Activated CD8-positive, alpha-beta T cell treated with anti-CD3 and anti-CD28 coated beads for 36 hours (primary cell): ENCODE results near the gene CYP1A1. TPM values are rescaled to one million over a fixed set of nuclear protein-coding genes. Genes with fewer than 3 reads are reported as not detected.

Experiments used
- ATAC-seq: fragments of 200-7000 bp; cut with Tn5 transposase; one replicate; pipeline ENCODE4 v1.10.0; 2021; ENCODE audit warnings: mild to moderate bottlenecking, moderate library complexity
- CTCF ChIA-PET: fragments of 350-600 bp; sonication (Branson Sonifier 250); formaldehyde crosslinking; loops from one replicate; lab custom pipeline; 2021; ENCODE audit warnings: antibody characterized with exemption; lab: Charles Lee
- POLR2A ChIA-PET: fragments of 350-600 bp; sonication (Branson Sonifier 250); formaldehyde crosslinking; loops from one replicate; lab custom pipeline; 2021; ENCODE audit warnings: antibody characterized with exemption; lab: Charles Lee
- DNase-seq: peaks from one replicate; pipeline ENCODE4 v3.0.0-alpha.2; 2020
- H3K27ac Mint-ChIP-seq: one replicate; pipeline ENCODE4 v1.8.0; 2021; ENCODE audit warnings: mild to moderate bottlenecking, mixed read lengths
- H3K27me3 Mint-ChIP-seq: one replicate; pipeline ENCODE4 v1.8.0; 2021; ENCODE audit warnings: mixed read lengths
- H3K36me3 Mint-ChIP-seq: one replicate; pipeline ENCODE4 v1.8.0; 2021; ENCODE audit warnings: low read depth, mixed read lengths
- H3K4me1 Mint-ChIP-seq: one replicate; pipeline ENCODE4 v1.8.0; 2021; ENCODE audit warnings: low read depth, mixed read lengths
- H3K4me3 Mint-ChIP-seq: one replicate; pipeline ENCODE4 v1.8.0; 2021; ENCODE audit warnings: mild to moderate bottlenecking, moderate library complexity, mixed read lengths
- H3K9me3 Mint-ChIP-seq: one replicate; pipeline ENCODE4 v1.8.0; 2021; ENCODE audit warnings: mixed read lengths
- intact Hi-C: fragments of 100-400 bp; cut with micrococcal nuclease; formaldehyde crosslinking; loops from one replicate; pipeline ENCODE4 v1.10.0; 2022
- total RNA-seq, 2 experiments: library from RNA; stranded (reverse); gene quantifications; one replicate each; pipeline ENCODE4 v1.2.3, GENCODE V29; 2021
- TF ChIP-seq, protein P1 (sequence below): fragments of 200-600 bp; IDR thresholded peaks from one replicate; pipeline ENCODE4 v1.8.0; 2022; ENCODE audit warnings: antibody characterized with exemption, mild to moderate bottlenecking

The CYP1A1 gene
- total RNA-seq, 2 experiments from 2014 or later, result 4.3 to 4.9 TPM

DNA sequence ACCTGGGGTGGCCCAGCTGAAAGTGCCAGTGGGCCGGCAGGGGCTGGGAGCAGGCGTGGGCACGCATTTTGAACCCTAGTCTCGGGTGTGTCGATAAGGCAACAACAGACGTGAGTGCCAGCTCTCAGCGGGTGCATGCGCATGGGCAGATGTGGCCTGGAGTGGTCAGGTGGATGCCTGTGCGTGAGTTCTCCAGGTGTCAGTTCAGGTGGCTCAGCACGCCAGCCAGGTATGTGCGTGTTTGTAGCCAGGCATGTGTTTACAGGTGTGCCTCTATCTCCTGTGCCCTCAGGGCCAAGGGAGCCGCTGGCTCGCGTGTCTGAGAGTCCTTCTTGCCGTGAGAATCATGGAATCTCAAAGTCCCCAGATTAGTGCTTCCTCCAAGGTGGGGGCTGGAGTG lies 38.1 kb upstream of the CYP1A1 start:
- TF ChIP-seq, protein P1, sequence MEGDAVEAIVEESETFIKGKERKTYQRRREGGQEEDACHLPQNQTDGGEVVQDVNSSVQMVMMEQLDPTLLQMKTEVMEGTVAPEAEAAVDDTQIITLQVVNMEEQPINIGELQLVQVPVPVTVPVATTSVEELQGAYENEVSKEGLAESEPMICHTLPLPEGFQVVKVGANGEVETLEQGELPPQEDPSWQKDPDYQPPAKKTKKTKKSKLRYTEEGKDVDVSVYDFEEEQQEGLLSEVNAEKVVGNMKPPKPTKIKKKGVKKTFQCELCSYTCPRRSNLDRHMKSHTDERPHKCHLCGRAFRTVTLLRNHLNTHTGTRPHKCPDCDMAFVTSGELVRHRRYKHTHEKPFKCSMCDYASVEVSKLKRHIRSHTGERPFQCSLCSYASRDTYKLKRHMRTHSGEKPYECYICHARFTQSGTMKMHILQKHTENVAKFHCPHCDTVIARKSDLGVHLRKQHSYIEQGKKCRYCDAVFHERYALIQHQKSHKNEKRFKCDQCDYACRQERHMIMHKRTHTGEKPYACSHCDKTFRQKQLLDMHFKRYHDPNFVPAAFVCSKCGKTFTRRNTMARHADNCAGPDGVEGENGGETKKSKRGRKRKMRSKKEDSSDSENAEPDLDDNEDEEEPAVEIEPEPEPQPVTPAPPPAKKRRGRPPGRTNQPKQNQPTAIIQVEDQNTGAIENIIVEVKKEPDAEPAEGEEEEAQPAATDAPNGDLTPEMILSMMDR, result no peak
- intact Hi-C loops, result no loop called here
- no peak for ATAC-seq
- POLR2A ChIA-PET, result interaction anchor here (0.6 to 1.2 kb wide), 3 partner anchors 48 to 171 kb away, joined by 3 to 4 read pairs (median 3); no protein-coding TSS in a partner anchor
- no peaks in the 10 kb centered on the region for H3K36me3 Mint-ChIP-seq
- CTCF ChIA-PET, result interaction anchor here (0.9 to 30.3 kb wide), 6 partner anchors 8 to 388 kb away, joined by 3 to 1327 read pairs (median 6); partner anchors contain the start of gene CSK
- H3K27me3 Mint-ChIP-seq, result peaks cover 2% of the 10 kb centered on the region
- DNase-seq, result no peak
- H3K27ac Mint-ChIP-seq, result no peak overlapping the region
- H3K4me3 Mint-ChIP-seq, result no peak overlapping the region
- no peaks in the 10 kb centered on the region for H3K9me3 Mint-ChIP-seq
- H3K4me1 Mint-ChIP-seq, result peaks cover 12% of the 10 kb centered on the region

DNA sequence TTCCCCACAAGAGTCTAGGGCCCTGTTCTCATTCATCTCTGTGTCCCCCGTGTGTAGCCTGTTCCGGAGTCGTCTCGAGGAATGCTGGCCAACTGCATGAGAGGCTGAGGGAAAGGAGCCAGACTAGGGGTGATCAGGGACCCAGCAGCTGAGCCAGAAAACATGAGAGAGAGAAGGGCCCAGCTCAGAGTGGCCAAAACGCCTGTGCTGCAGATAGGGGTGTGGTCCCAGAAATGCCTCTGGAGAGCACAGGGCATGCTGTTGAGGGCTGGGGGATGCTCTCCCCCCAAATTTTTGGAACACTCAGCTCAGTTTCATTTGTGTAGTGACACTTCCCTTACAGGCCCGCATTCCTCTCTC lies 37.4 kb upstream of the CYP1A1 start:
- DNase-seq, result no peak
- Mint-ChIP-seq H3K27ac (peak overlapping the region; percentile 42), H3K9me3 (no peaks in the 10 kb centered on the region), H3K4me1 (peaks cover 12% of the 10 kb centered on the region), H3K36me3 (no peaks in the 10 kb centered on the region), H3K27me3 (peaks cover 2% of the 10 kb centered on the region), H3K4me3 (no peak overlapping the region)
- ATAC-seq, result no peak
- ChIA-PET POLR2A (interaction anchor here (0.6 to 1.2 kb wide), 5 partner anchors 17 to 183 kb away, joined by 3 to 4 read pairs (median 3); no protein-coding TSS in a partner anchor), CTCF (interaction anchor here (0.9 to 30.3 kb wide), 7 partner anchors 9 to 387 kb away, joined by 3 to 1327 read pairs (median 4); partner anchors contain the start of gene CSK)
- TF ChIP-seq, protein P1, result no peak
- intact Hi-C loops, result no loop called here

DNA sequence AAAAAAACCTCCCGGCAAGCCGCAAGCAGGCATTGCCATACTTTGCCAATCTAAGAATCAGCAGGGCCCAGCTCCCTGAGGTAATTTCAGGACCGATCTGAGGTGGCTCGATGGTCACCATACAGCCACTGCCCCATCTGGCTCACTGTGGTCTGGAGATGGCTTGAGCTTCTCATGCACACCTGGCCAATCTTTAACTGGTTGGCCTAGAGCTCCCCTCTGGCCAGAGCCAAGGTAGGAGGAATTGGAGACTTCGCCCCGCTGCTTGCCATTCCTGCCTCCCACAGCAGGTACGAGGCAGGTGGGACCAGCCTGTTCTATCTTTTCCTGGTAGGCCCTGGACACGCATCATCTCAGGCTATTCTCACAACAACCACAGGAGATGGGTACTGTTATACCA lies 33.4 kb upstream of the CYP1A1 start:
- Mint-ChIP-seq H3K27me3 (no peaks in the 10 kb centered on the region), H3K4me3 (no peak overlapping the region), H3K4me1 (peaks cover 12% of the 10 kb centered on the region), H3K9me3 (no peaks in the 10 kb centered on the region), H3K36me3 (no peaks in the 10 kb centered on the region), H3K27ac (no peak overlapping the region)
- intact Hi-C loops, result no loop called here
- DNase-seq, result no peak
- ChIA-PET POLR2A (interaction anchor here (1.4 kb wide), 1 partner anchor 46 kb away, joined by 3 read pairs; no protein-coding TSS in a partner anchor), CTCF (interaction anchor here (5.2 to 19.3 kb wide), 2 partner anchors 11 to 122 kb away, joined by 60 to 576 read pairs; no protein-coding TSS in a partner anchor)
- TF ChIP-seq, protein P1, result no peak
- no peak for ATAC-seq

DNA sequence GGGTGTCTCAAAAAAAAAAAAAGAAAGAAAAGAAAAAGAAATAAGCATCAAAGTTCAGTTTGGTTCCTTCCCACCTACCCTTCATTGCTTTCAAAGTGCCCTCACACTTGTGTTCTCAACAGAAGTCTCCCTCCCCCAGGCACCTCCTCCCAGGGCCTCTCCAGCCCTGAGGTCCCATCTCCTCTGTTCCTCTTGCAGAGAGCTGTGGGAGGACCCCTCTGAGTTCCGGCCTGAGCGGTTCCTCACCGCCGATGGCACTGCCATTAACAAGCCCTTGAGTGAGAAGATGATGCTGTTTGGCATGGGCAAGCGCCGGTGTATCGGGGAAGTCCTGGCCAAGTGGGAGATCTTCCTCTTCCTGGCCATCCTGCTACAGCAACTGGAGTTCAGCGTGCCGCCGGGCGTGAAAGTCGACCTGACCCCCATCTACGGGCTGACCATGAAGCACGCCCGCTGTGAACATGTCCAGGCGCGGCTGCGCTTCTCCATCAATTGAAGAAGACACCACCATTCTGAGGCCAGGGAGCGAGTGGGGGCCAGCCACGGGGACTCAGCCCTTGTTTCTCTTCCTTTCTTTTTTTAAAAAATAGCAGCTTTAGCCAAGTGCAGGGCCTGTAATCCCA lies 29.4 kb upstream of the CYP1A1 start:
- H3K9me3 Mint-ChIP-seq, result no peaks in the 10 kb centered on the region
- TF ChIP-seq, protein P1, result no peak
- ATAC-seq (no peak), DNase-seq (no peak)
- H3K27me3 Mint-ChIP-seq, result no peaks in the 10 kb centered on the region
- intact Hi-C loops, result no loop called here
- H3K27ac Mint-ChIP-seq, result no peak overlapping the region
- ChIA-PET POLR2A (interaction anchor here (0.6 kb wide), 1 partner anchor 75 kb away, joined by 6 read pairs; no protein-coding TSS in a partner anchor), CTCF (interaction anchor here (1.0 to 2.1 kb wide), 2 partner anchors 14 to 123 kb away, joined by 5 to 10 read pairs; no protein-coding TSS in a partner anchor)
- H3K36me3 Mint-ChIP-seq, result no peaks in the 10 kb centered on the region
- H3K4me3 Mint-ChIP-seq, result no peak overlapping the region
- no peaks in the 10 kb centered on the region for H3K4me1 Mint-ChIP-seq

DNA sequence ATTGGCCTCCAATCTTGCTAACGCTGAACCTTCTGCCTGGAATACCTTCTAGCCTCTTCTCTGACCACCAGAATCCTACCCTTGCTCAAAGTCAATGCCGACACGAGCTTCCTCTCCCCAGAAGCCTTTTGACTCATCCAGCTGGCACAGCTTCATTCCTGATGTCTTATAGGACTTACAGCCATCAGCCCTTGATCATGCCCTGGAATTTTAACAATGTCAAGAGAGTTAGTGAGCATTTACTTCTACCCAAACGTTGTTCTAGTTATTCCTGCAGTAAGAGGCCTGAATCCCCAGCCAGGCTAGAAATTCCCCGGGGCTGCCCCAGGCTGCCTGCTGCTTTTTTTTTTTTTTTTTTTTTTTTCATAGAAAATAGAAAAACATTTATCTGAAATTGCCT lies 27.2 kb upstream of the CYP1A1 start:
- ATAC-seq (no peak), DNase-seq (no peak)
- H3K9me3 Mint-ChIP-seq, result no peaks in the 10 kb centered on the region
- ChIA-PET POLR2A (no interaction called here), CTCF (no interaction called here)
- no peaks in the 10 kb centered on the region for H3K4me1 Mint-ChIP-seq
- TF ChIP-seq, protein P1, result no peak
- no peaks in the 10 kb centered on the region for H3K27me3 Mint-ChIP-seq
- no peaks in the 10 kb centered on the region for H3K36me3 Mint-ChIP-seq
- no peak overlapping the region for H3K27ac Mint-ChIP-seq
- no peak overlapping the region for H3K4me3 Mint-ChIP-seq
- intact Hi-C loops, result no loop called here
